ENCODE data around the gene GDF15. TPM values are rescaled to one million over a fixed set of nuclear protein-coding genes. Genes with fewer than 3 reads are reported as not detected.

GDF15 gene
- total RNA-seq, 2 donors from 2014 or later: 0.29 to 1.4 TPM

Other genes starting within 250 kb of the GDF15 start
- 10 to 100 TPM; 13.6 to 18.3 TPM for gene PIK3R2, start 233.0 kb upstream of the GDF15 start, total RNA-seq
- gene IFI30, start 212.3 kb upstream of the GDF15 start, total RNA-seq: 10 to 100 TPM; 28.0 to 65.3 TPM
- gene MPV17L2, start 192.9 kb upstream of the GDF15 start, total RNA-seq: 10 to 100 TPM in 1 of 2 donors, 1 to 10 TPM in 1; 5.4 to 14.0 TPM
- 1 to 10 TPM; 8.9 to 9.8 TPM for gene RAB3A, start 182.1 kb upstream of the GDF15 start, total RNA-seq
- gene PDE4C, start 159.7 kb upstream of the GDF15 start, total RNA-seq: 1 to 10 TPM in 1 of 2 donors, under 1 TPM in 1; 0.12 to 1.0 TPM
- gene IQCN, start 111.7 kb upstream of the GDF15 start, total RNA-seq: 1 to 10 TPM in 1 of 2 donors, under 1 TPM in 1; 0.45 to 1.5 TPM
- gene JUND, start 104.5 kb upstream of the GDF15 start, total RNA-seq: 100 to 1,000 TPM; 213 to 255 TPM
- 100 to 1,000 TPM; 280 to 379 TPM for gene LSM4, start 63.1 kb upstream of the GDF15 start, total RNA-seq
- gene PGPEP1, start 45.6 kb upstream of the GDF15 start, total RNA-seq: 10 to 100 TPM; 38.3 to 47.2 TPM
- not detected for gene LRRC25, start 11.5 kb downstream of the GDF15 start, total RNA-seq
- gene SSBP4, start 33.2 kb downstream of the GDF15 start, total RNA-seq: 100 to 1,000 TPM in 1 of 2 donors, 10 to 100 TPM in 1; 31.7 to 102 TPM
- gene ISYNA1, start 52.0 kb downstream of the GDF15 start, total RNA-seq: 10 to 100 TPM; 19.7 to 30.8 TPM
- gene ELL, start 135.9 kb downstream of the GDF15 start, total RNA-seq: 10 to 100 TPM; 18.8 to 23.0 TPM
- gene FKBP8, start 157.4 kb downstream of the GDF15 start, total RNA-seq: 100 to 1,000 TPM; 153 to 236 TPM
- gene KXD1, start 171.7 kb downstream of the GDF15 start, total RNA-seq: 100 to 1,000 TPM in 1 of 2 donors, 10 to 100 TPM in 1; 75.8 to 122 TPM
- 1,000 to 10,000 TPM; 1,677 to 1,782 TPM for gene UBA52, start 185.7 kb downstream of the GDF15 start, total RNA-seq
- gene REX1BD, start 202.6 kb downstream of the GDF15 start, total RNA-seq: 10 to 100 TPM; 25.2 to 64.0 TPM
- not detected for gene CRLF1, start 220.6 kb downstream of the GDF15 start, total RNA-seq
- under 1 TPM in 1 of 2 donors, not detected in 1; 0.64 TPM for gene TMEM59L, start 226.7 kb downstream of the GDF15 start, total RNA-seq